HG03095 (cell line): ENCODE data around the gene CLCN6.

Experiments
- ATAC-seq: cut with Tn5 transposase; IDR thresholded peaks from one replicate; pipeline ENCODE4 v1.9.1; 2021; ENCODE audit warnings: moderate library complexity; ENCODE audit not compliant: unreplicated experiment

CLCN6 gene

GRCh38 chr1:11874624-11875023 lies 68.6 kb downstream of the CLCN6 start:
- ATAC-seq = no peak

GRCh38 chr1:11875094-11875493 lies 69.1 kb downstream of the CLCN6 start:
- no peak for ATAC-seq

- ATAC-seq = no peak
Measured at GRCh38 chr1:11877074-11877473, 71.1 kb downstream of the CLCN6 start.

GRCh38 chr1:11878081-11878890 lies 72.3 kb downstream of the CLCN6 start:
- ATAC-seq = no peak

GRCh38 chr1:11878891-11879190 lies 72.8 kb downstream of the CLCN6 start:
- no peak for ATAC-seq

- ATAC-seq = no peak
Measured at GRCh38 chr1:11879311-11880180, 73.6 kb downstream of the CLCN6 start.

- no peak for ATAC-seq
Measured at GRCh38 chr1:11880181-11880575, 74.2 kb downstream of the CLCN6 start.

- no peak for ATAC-seq
Measured at GRCh38 chr1:11880911-11881748, 75.1 kb downstream of the CLCN6 start.

- no peak for ATAC-seq
Measured at GRCh38 chr1:11881749-11882441, 75.9 kb downstream of the CLCN6 start.

- ATAC-seq = no peak
Measured at GRCh38 chr1:11882814-11883538, 77.0 kb downstream of the CLCN6 start.

- no peak for ATAC-seq
Measured at GRCh38 chr1:11885916-11886315, 79.9 kb downstream of the CLCN6 start.

- ATAC-seq = no peak
Measured at GRCh38 chr1:11886986-11887665, 81.1 kb downstream of the CLCN6 start.

- no peak for ATAC-seq
Measured at GRCh38 chr1:11887666-11888007, 81.6 kb downstream of the CLCN6 start.

- ATAC-seq = no peak
Measured at GRCh38 chr1:11888206-11888876, 82.3 kb downstream of the CLCN6 start.

- ATAC-seq = no peak
Measured at GRCh38 chr1:11888877-11889208, 82.9 kb downstream of the CLCN6 start.

GRCh38 chr1:11891433-11892186 lies 85.6 kb downstream of the CLCN6 start:
- no peak for ATAC-seq
